GM15510 (cell line): ENCODE measurements around the gene GGN.

Experiments
- POLR2A ChIP-seq: IDR thresholded peaks from 3 replicates; pipeline ENCODE4 v1.6.1; 2011; ENCODE audit warnings: borderline replicate concordance; ENCODE audit not compliant: insufficient read length; ENCODE audit errors: extremely low read depth

GGN gene

GRCh38 chr19:38395381-38396114 is 7.7 kb upstream of the GGN start:
- peak; percentile 50 for TF ChIP-seq POLR2A

GRCh38 chr19:38394488-38394887 is 6.7 kb upstream of the GGN start:
- no peak for TF ChIP-seq POLR2A

- TF ChIP-seq POLR2A: no peak
These were observed 5.0 kb upstream of the GGN start for GRCh38 chr19:38392707-38393308.

- TF ChIP-seq POLR2A: no peak
These were observed 4.2 kb upstream of the GGN start for GRCh38 chr19:38391911-38392464.

GRCh38 chr19:38389957-38390924 is 2.4 kb upstream of the GGN start:
- TF ChIP-seq POLR2A: no peak

GRCh38 chr19:38389101-38389925 is 1.5 kb upstream of the GGN start:
- TF ChIP-seq POLR2A: no peak

- TF ChIP-seq POLR2A: no peak
These were observed 691 bp upstream of the GGN start, which contains the start of gene SPRED3 for GRCh38 chr19:38388349-38389100. Gene SPRED3, plus strand, starts transcription at chr19:38388697. Its CDS starts 1,606 bp downstream, at chr19:38390303.

- TF ChIP-seq POLR2A: no peak
These were observed 774 bp downstream of the GGN start for GRCh38 chr19:38386971-38387549.

- no peak for TF ChIP-seq POLR2A
These were observed 1.4 kb downstream of the GGN start for GRCh38 chr19:38386300-38386970.

GRCh38 chr19:38385804-38386257 is 2.0 kb downstream of the GGN start:
- no peak for TF ChIP-seq POLR2A

GRCh38 chr19:38385057-38385803 is 2.6 kb downstream of the GGN start:
- TF ChIP-seq POLR2A: no peak

- TF ChIP-seq POLR2A: no peak
These were observed 3.4 kb downstream of the GGN start for GRCh38 chr19:38384209-38385027.
